Loucy (cell line): ENCODE results near the gene CEP170.

Source experiments
- H2AFZ ChIP-seq: fragments of 200-600 bp; sonication (generic); 2 replicates; pipeline ENCODE4 v1.6.0; 2016; ENCODE audit warnings: antibody characterized with exemption, mild to moderate bottlenecking, low read length, moderate library complexity
- H3F3A ChIP-seq: fragments of 200-600 bp; 2 replicates; pipeline ENCODE4 v1.6.0; 2016; ENCODE audit warnings: antibody characterized with exemption, low read depth, mild to moderate bottlenecking
- H3K27me3 ChIP-seq: fragments of 200-600 bp; sonication (generic); 2 replicates; pipeline ENCODE4 v1.6.1; 2014; ENCODE audit warnings: low read length, mild to moderate bottlenecking; ENCODE audit not compliant: insufficient read depth, poor library complexity, severe bottlenecking
- H3K36me3 ChIP-seq: fragments of 200-600 bp; sonication (generic); 2 replicates; pipeline ENCODE4 v1.6.1; 2016; ENCODE audit warnings: low read length; ENCODE audit not compliant: insufficient read depth
- H3K4me1 ChIP-seq: fragments of 200-600 bp; sonication (generic); 2 replicates; pipeline ENCODE4 v1.5.1; 2014; ENCODE audit warnings: low read length, mild to moderate bottlenecking; ENCODE audit not compliant: insufficient read depth, poor library complexity, severe bottlenecking
- H3K4me2 ChIP-seq: fragments of 200-600 bp; sonication (generic); 2 replicates; pipeline ENCODE4 v1.6.0; 2014; ENCODE audit warnings: antibody characterized with exemption, low read length, low read depth, mild to moderate bottlenecking; ENCODE audit not compliant: poor library complexity, severe bottlenecking
- H3K4me3 ChIP-seq: fragments of 200-600 bp; sonication (generic); 2 replicates; pipeline ENCODE4 v1.5.1; 2014; ENCODE audit warnings: low read length, mild to moderate bottlenecking, mixed read lengths; ENCODE audit not compliant: poor library complexity, severe bottlenecking
- H3K79me2 ChIP-seq: fragments of 200-600 bp; sonication (generic); 2 replicates; pipeline ENCODE4 v1.6.1; 2014; ENCODE audit warnings: low read length; ENCODE audit not compliant: insufficient read depth
- H3K9ac ChIP-seq: fragments of 200-600 bp; sonication (generic); 2 replicates; pipeline ENCODE4 v1.6.0; 2014; ENCODE audit warnings: mild to moderate bottlenecking, low read depth, low read length, moderate library complexity; ENCODE audit not compliant: poor library complexity, severe bottlenecking
- H3K9me2 ChIP-seq: fragments of 200-600 bp; sonication (generic); replicated peaks from 2 replicates; pipeline ENCODE4 v1.6.1; 2016; ENCODE audit warnings: low read depth, low read length, mixed read lengths
- H3K9me3 ChIP-seq: fragments of 200-600 bp; sonication (generic); 2 replicates; pipeline ENCODE4 v1.6.1; 2014; ENCODE audit warnings: mild to moderate bottlenecking, antibody characterized with exemption, low read length, low read depth; ENCODE audit not compliant: insufficient read depth
- H4K20me1 ChIP-seq: fragments of 200-600 bp; sonication (generic); 2 replicates; pipeline ENCODE4 v1.6.0; 2014; ENCODE audit warnings: antibody characterized with exemption, low read length, mild to moderate bottlenecking; ENCODE audit not compliant: insufficient read depth, poor library complexity, severe bottlenecking
- CTCF ChIP-seq: fragments of 200-600 bp; sonication (generic); conservative IDR thresholded peaks from 2 replicates; pipeline ENCODE4 v1.5.1; 2014; ENCODE audit warnings: mild to moderate bottlenecking, antibody characterized with exemption, low read length
- EZH2phosphoT487 ChIP-seq: fragments of 200-600 bp; IDR thresholded peaks from 2 replicates; pipeline ENCODE4 v1.6.1; 2018; ENCODE audit warnings: antibody characterized with exemption, mild to moderate bottlenecking, moderate library complexity, borderline replicate concordance

CEP170 gene

GRCh38 chr1:243287123-243287460 lies 32.0 kb upstream of the CEP170 start:
- no peak overlapping the region for H2AFZ ChIP-seq
- no peak overlapping the region for H3K4me3 ChIP-seq
- H4K20me1 ChIP-seq, result no peaks in the 10 kb centered on the region
- H3K36me3 ChIP-seq, result peaks cover 23% of the 10 kb centered on the region
- H3K9me3 ChIP-seq, result no peaks in the 10 kb centered on the region
- peaks cover 12% of the 10 kb centered on the region for H3K4me1 ChIP-seq
- no peaks in the 10 kb centered on the region for H3K27me3 ChIP-seq
- no peak overlapping the region for H3K9ac ChIP-seq
- H3K4me2 ChIP-seq, result no peak overlapping the region
- no peaks in the 10 kb centered on the region for H3K79me2 ChIP-seq
- no peaks in the 10 kb centered on the region for H3K9me2 ChIP-seq
- TF ChIP-seq CTCF (no peak), EZH2phosphoT487 (no peak)
- 0 out of 2 replicates have a peak, but pooled peaks cover 3% of the 10 kb centered on the region for H3F3A ChIP-seq

GRCh38 chr1:243286409-243287122 lies 31.5 kb upstream of the CEP170 start:
- Histone ChIP-seq H3K79me2 (no peaks in the 10 kb centered on the region), H3K36me3 (peaks cover 25% of the 10 kb centered on the region), H3K27me3 (no peaks in the 10 kb centered on the region), H4K20me1 (no peaks in the 10 kb centered on the region), H3K4me2 (no peak overlapping the region), H3K9me3 (no peaks in the 10 kb centered on the region), H3K9me2 (no peaks in the 10 kb centered on the region), H3K4me3 (no peak overlapping the region), H3K9ac (no peak overlapping the region), H3F3A (0 out of 2 replicates have a peak, but pooled peaks cover 3% of the 10 kb centered on the region), H3K4me1 (peaks cover 12% of the 10 kb centered on the region), H2AFZ (no peak overlapping the region)
- TF ChIP-seq CTCF (no peak), EZH2phosphoT487 (no peak)

- no peaks in the 10 kb centered on the region for H3K4me1 ChIP-seq
- no peak overlapping the region for H2AFZ ChIP-seq
- no peak overlapping the region for H3K9ac ChIP-seq
- H3K9me2 ChIP-seq, result no peaks in the 10 kb centered on the region
- H3K27me3 ChIP-seq, result no peaks in the 10 kb centered on the region
- TF ChIP-seq EZH2phosphoT487 (no peak), CTCF (no peak)
- peaks cover 26% of the 10 kb centered on the region for H3K36me3 ChIP-seq
- no peaks in the 10 kb centered on the region for H4K20me1 ChIP-seq
- no peaks in the 10 kb centered on the region for H3K79me2 ChIP-seq
- H3K9me3 ChIP-seq, result no peaks in the 10 kb centered on the region
- no peak overlapping the region for H3K4me2 ChIP-seq
- 0 out of 2 replicates have a peak, but pooled peaks cover 3% of the 10 kb centered on the region for H3F3A ChIP-seq
- H3K4me3 ChIP-seq, result no peak overlapping the region
Measured at GRCh38 chr1:243281672-243282071, 26.6 kb upstream of the CEP170 start.
